ENCODE measurements around the gene FAM114A1. TPM values are rescaled to one million over a fixed set of nuclear protein-coding genes. Genes with fewer than 3 reads are reported as not detected.
"Not testable (repeated sequence)": the region's sequence is repeated elsewhere in the genome, so short reads cannot be mapped to it uniquely, and the experiment has no call there.

The FAM114A1 gene
- total RNA-seq, 2 donors from 2014 or later = 1.7 to 1.9 TPM

DNA sequence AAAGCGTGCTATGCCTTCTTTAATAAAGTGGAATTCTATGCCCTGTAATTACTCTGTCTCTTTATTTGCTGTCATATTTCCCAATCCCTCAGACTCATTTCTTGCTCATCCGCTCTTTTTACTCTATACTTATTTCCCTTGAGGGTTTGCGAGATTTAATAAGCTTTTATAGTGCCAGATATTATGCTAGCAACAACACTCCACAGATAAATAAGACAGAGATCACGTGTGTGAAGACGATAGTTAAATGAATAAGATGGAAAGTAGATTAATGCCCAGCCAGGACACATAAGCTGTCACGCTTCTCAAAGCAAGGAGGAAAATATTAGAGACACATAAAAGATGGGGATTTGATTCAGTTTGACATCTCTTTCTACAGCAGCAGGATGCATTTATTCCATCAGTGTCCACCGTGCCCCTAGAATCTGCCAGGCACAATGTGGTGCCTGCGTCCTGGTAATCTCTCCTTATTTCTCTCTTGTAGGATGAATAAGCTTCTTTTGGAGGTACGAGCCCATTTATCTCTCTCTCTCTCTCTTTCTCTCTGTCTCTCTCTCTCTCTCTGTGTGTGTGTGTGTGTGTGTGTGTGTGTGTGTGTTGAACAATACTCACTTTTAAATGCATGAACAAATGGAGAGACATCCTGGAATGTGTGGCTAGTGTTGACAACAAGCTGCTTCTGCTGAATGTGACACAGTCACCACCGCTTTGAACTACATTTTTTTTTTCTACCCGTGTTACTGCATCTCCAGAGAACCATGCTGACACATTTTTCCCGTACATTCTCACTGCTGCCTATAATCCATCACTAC, 116.4 kb downstream of the FAM114A1 start:
- H3K27me3 Mint-ChIP-seq = no peaks in the 10 kb centered on the region
- H3K9me3 Mint-ChIP-seq = no peaks in the 10 kb centered on the region
- H3K4me1 Mint-ChIP-seq (ENCODE audit: low read depth in 2 of 2) = peaks cover 8 to 10% of the 10 kb centered on the region in 2 donors
- DNase-seq (ENCODE audit: low spot score) (no peak), ATAC-seq (no peak)
- H3K4me3 Mint-ChIP-seq = no peak overlapping the region
- H3K27ac Mint-ChIP-seq = peak overlapping the region in 1 of 2 donors; percentile 3
- peaks cover 12% of the 10 kb centered on the region for H3K36me3 Mint-ChIP-seq

DNA sequence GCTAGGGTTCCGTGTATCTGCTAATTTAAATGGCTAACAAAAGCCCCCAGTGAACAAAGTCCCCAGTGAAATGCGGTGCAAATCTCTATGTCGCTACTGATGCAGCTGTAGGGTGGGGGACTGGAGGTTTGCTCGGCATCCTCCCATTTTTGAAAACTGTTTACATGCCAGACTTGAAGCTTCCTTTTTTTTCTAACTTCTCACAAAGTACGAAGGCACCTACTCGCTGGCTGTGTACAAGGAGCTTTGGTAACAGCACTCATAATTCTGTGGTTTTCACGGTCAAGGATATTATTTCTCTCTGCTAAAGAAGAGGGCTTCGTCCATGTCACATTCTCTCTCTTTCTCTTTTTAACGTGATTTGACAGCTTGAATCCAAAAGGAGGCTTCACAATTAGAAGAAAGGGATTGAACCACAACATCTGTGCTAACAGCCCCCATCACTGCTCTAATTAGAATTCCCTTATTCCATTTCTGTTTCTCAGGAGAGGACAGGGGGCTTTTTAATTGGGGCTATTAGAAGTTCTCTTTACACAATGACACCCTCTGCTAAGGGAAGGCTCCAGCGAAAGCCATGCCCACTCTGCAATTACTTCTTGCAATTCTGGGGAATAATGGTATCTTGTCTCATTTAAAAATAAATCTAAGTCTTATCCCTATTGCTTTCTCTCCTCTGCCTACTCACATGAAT, 117.9 kb downstream of the FAM114A1 start:
- H3K4me1 Mint-ChIP-seq (ENCODE audit: low read depth in 2 of 2) = peaks cover 7 to 8% of the 10 kb centered on the region in 2 donors
- ATAC-seq = no peak
- H3K9me3 Mint-ChIP-seq = no peaks in the 10 kb centered on the region
- no peak for DNase-seq (ENCODE audit: low spot score)
- H3K27me3 Mint-ChIP-seq = no peaks in the 10 kb centered on the region
- peak overlapping the region in 1 of 2 donors; percentile 74 for H3K27ac Mint-ChIP-seq
- H3K36me3 Mint-ChIP-seq = peaks cover 8% of the 10 kb centered on the region
- no peak overlapping the region for H3K4me3 Mint-ChIP-seq

DNA sequence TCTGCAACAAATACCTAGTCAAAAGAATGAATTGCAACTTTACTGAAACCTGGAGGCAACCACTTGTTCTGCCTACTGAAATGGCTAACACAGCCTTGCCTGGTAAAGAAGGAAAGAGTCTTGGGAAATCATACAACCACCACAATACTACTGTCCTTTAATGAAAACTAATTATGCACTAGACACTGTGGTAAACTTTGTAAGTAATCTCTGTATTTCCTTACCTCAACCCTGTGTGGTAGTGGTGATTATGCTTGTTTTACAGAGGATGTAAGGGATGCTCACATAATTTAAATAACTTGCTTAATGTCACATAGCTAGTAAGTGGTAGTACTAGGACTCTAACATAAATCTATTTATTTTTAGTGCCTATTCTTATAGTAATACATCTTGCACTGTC, 119.9 kb downstream of the FAM114A1 start:
- Mint-ChIP-seq H3K27me3 (no peaks in the 10 kb centered on the region), H3K27ac (peak overlapping the region in 1 of 2 donors; percentile 3), H3K36me3 (peaks cover 2% of the 10 kb centered on the region), H3K4me1 (ENCODE audit: low read depth in 2 of 2) (peaks cover 0 to 7% of the 10 kb centered on the region in 2 donors), H3K9me3 (no peaks in the 10 kb centered on the region), H3K4me3 (no peak overlapping the region)
- ATAC-seq (peak; percentile 43 to 60), DNase-seq (ENCODE audit: low spot score) (no peak)

- not testable (repeated sequence) for H3K36me3 Mint-ChIP-seq; ATAC-seq; H3K4me1 Mint-ChIP-seq (ENCODE audit: low read depth in 2 of 2); H3K9me3 Mint-ChIP-seq; H3K27me3 Mint-ChIP-seq; H3K4me3 Mint-ChIP-seq; DNase-seq (ENCODE audit: low spot score)
- H3K27ac Mint-ChIP-seq = peak overlapping the region in 1 of 2 donors; percentile 3
Observed at GRCh38 chr4:38988353-38988752, 120.7 kb downstream of the FAM114A1 start.

- Mint-ChIP-seq H3K36me3 (no peaks in the 10 kb centered on the region), H3K27ac (no peak overlapping the region)
- no peak for DNase-seq (ENCODE audit: low spot score)
Observed at GRCh38 chr4:38989487-38989886, 121.9 kb downstream of the FAM114A1 start.

GRCh38 chr4:38990241-38990640, 122.6 kb downstream of the FAM114A1 start:
- no peak overlapping the region for H3K4me3 Mint-ChIP-seq
- H3K4me1 Mint-ChIP-seq (ENCODE audit: low read depth in 2 of 2) = peaks cover 0 to 4% of the 10 kb centered on the region in 2 donors
- DNase-seq (ENCODE audit: low spot score) = no peak
- H3K36me3 Mint-ChIP-seq = no peaks in the 10 kb centered on the region
- no peak overlapping the region for H3K27ac Mint-ChIP-seq
- ATAC-seq = peak in 1 of 2 donors; percentile 13
- no peaks in the 10 kb centered on the region for H3K27me3 Mint-ChIP-seq
- H3K9me3 Mint-ChIP-seq = no peaks in the 10 kb centered on the region

More at GRCh38 chr4:38989487-38989886, 121.9 kb downstream of the FAM114A1 start:
- ATAC-seq = no peak
- Mint-ChIP-seq H3K27me3 (no peaks in the 10 kb centered on the region), H3K4me3 (no peak overlapping the region), H3K9me3 (no peaks in the 10 kb centered on the region), H3K4me1 (ENCODE audit: low read depth in 2 of 2) (peaks cover 0 to 4% of the 10 kb centered on the region in 2 donors)

GRCh38 chr4:38993683-38994082, 126.1 kb downstream of the FAM114A1 start:
- no peak overlapping the region for H3K4me3 Mint-ChIP-seq
- H3K4me1 Mint-ChIP-seq (ENCODE audit: low read depth in 2 of 2) = no peaks in the 10 kb centered on the region
- no peak overlapping the region for H3K27ac Mint-ChIP-seq
- H3K9me3 Mint-ChIP-seq = no peaks in the 10 kb centered on the region
- no peak for ATAC-seq
- no peaks in the 10 kb centered on the region for H3K36me3 Mint-ChIP-seq
- DNase-seq (ENCODE audit: low spot score) = no peak
- H3K27me3 Mint-ChIP-seq = no peaks in the 10 kb centered on the region

DNA sequence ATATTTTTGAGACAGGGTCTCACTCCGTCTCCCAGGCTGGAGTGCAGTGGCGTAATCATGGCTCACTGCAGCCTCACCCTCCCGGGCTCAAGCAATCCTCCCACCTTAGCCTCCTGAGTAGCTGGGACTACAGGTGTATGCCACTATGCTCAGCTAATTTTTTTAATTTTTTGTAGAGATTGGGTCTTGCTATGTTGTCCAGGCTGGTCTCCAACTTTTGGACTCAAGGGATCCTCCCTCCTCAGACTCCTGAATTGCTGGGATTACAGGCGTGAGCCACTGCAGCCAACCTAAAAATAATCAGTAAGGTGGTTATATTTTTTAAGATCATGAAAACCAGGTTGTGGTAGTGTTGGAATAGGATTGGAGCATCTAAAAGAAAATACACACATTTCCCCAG, 126.5 kb downstream of the FAM114A1 start:
- Mint-ChIP-seq H3K36me3 (no peaks in the 10 kb centered on the region), H3K4me3 (no peak overlapping the region), H3K9me3 (no peaks in the 10 kb centered on the region), H3K27ac (no peak overlapping the region), H3K27me3 (no peaks in the 10 kb centered on the region), H3K4me1 (ENCODE audit: low read depth in 2 of 2) (no peaks in the 10 kb centered on the region)
- DNase-seq (ENCODE audit: low spot score) (no peak), ATAC-seq (no peak)

Other genes with a start within 250 kb of the FAM114A1 start
- gene KLF3, start 203.6 kb upstream of the FAM114A1 start, total RNA-seq = 10 to 100 TPM; 68.6 to 68.9 TPM
- gene TLR10, start 84.8 kb upstream of the FAM114A1 start, total RNA-seq = not detected
- 10 to 100 TPM; 12.6 to 15.5 TPM for gene TLR1, start 63.0 kb upstream of the FAM114A1 start, total RNA-seq
- 1 to 10 TPM; 4.4 to 4.5 TPM for gene TLR6, start 11.0 kb upstream of the FAM114A1 start, total RNA-seq
- gene TMEM156, start 164.6 kb downstream of the FAM114A1 start, total RNA-seq = 10 to 100 TPM in 1 of 2 donors, 1 to 10 TPM in 1; 7.9 to 10.3 TPM
- 10 to 100 TPM; 13.6 to 20.8 TPM for gene KLHL5, start 194.4 kb downstream of the FAM114A1 start, total RNA-seq

All from natural killer cell treated with Interleukin-12 subunit alpha and Interleukin-12 subunit beta and Interleukin-15 and Interleukin-18, amount 100 ng/mL, for 72 hours (primary cell).